HG03196 (cell line): ENCODE data around the gene PRRT1B.
"Not testable (repeated sequence)": the region's sequence is repeated elsewhere in the genome, so short reads cannot be mapped to it uniquely, and the experiment has no call there.

Experiments
- ATAC-seq: cut with Tn5 transposase; IDR thresholded peaks from one replicate; pipeline ENCODE4 v1.9.1; 2021; ENCODE audit not compliant: unreplicated experiment

PRRT1B gene

GRCh38 chr9:131549186-131549585 is 3.9 kb downstream of the PRRT1B start:
- not testable (repeated sequence) for ATAC-seq

- ATAC-seq = not testable (repeated sequence)
Measured at GRCh38 chr9:131550465-131550864, 5.1 kb downstream of the PRRT1B start.

- ATAC-seq = no peak
Measured at GRCh38 chr9:131552030-131552429, 6.7 kb downstream of the PRRT1B start.

GRCh38 chr9:131554087-131554842 is 8.9 kb downstream of the PRRT1B start:
- no peak for ATAC-seq

GRCh38 chr9:131554843-131555351 is 9.6 kb downstream of the PRRT1B start:
- ATAC-seq = no peak

GRCh38 chr9:131555841-131556673 is 10.7 kb downstream of the PRRT1B start:
- ATAC-seq = no peak

- ATAC-seq = no peak
Measured at GRCh38 chr9:131557855-131558548, 12.7 kb downstream of the PRRT1B start.

- ATAC-seq = no peak
Measured at GRCh38 chr9:131559421-131560000, 14.2 kb downstream of the PRRT1B start.

GRCh38 chr9:131562032-131562959 is 17.0 kb downstream of the PRRT1B start:
- no peak for ATAC-seq

- ATAC-seq = no peak
Measured at GRCh38 chr9:131565369-131565768, 20.0 kb downstream of the PRRT1B start.

- ATAC-seq = no peak
Measured at GRCh38 chr9:131566158-131566557, 20.8 kb downstream of the PRRT1B start.

- no peak for ATAC-seq
Measured at GRCh38 chr9:131567910-131568309, 22.6 kb downstream of the PRRT1B start.

- ATAC-seq = no peak
Measured at GRCh38 chr9:131574730-131575640, 29.7 kb downstream of the PRRT1B start.

- no peak for ATAC-seq
Measured at GRCh38 chr9:131575946-131576853, 30.9 kb downstream of the PRRT1B start.

- no peak for ATAC-seq
Measured at GRCh38 chr9:131577005-131578000, 32.0 kb downstream of the PRRT1B start.

GRCh38 chr9:131578021-131578420 is 32.7 kb downstream of the PRRT1B start:
- no peak for ATAC-seq
